ENCODE data around the gene SDR42E1. TPM values are rescaled to one million over a fixed set of nuclear protein-coding genes. Genes with fewer than 3 reads are reported as not detected.

Gene SDR42E1
- total and polyA plus RNA-seq, 2 of the 4 experiments (the other 2 are of a cell fraction): 0.44 to 0.72 TPM

DNA sequence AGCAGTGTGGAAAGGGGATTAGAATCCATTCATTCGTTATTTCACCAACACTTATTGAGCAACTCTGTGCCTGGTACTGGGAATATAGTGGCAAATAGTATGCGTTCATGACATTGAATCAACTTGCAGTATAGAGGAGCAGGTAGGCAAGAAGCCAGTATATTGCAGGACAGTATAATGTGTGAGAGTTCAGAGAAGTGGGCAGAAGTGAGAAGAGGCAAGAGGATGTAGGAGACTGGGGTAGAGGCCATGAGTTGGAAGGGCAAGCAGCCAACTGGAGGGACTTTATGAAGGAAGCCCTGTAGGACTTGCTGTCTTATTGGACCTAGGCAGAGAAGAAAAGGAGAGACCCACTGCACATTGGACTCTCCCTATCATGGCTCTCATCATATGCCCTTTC is 36.1 kb upstream of the SDR42E1 start:
- H3K36me3 ChIP-seq (ENCODE audit: control insufficient read depth, insufficient read depth, low read length): no peaks in the 10 kb centered on the region
- no peak overlapping the region for H3K4ac ChIP-seq (ENCODE audit: low read depth, low read length)
- no peak overlapping the region for H4K8ac ChIP-seq (ENCODE audit: low read depth in 2 of 2, low read length in 2 of 2)
- H2BK120ac ChIP-seq (ENCODE audit: low read depth, low read length): no peak overlapping the region
- H3K56ac ChIP-seq (ENCODE audit: extremely low read depth, insufficient read depth, low read length): no peak overlapping the region
- no peak overlapping the region for H4K5ac ChIP-seq (ENCODE audit: low read depth, low read length)
- in situ Hi-C loops (cut with MboI; ENCODE audit: low sequenced_read_pairs) (no loop called here), intact Hi-C loops (cut with micrococcal nuclease) (no loop called here), dilution Hi-C loops (cut with HindIII; ENCODE audit: low sequenced_read_pairs, unreplicated experiment) (no loop called here)
- no peaks in the 10 kb centered on the region for H3K9me1 ChIP-seq (ENCODE audit: insufficient read depth, low read length)
- H2AK9ac ChIP-seq (replicated peaks; ENCODE audit: low read depth, low read length, poor library complexity): no peak overlapping the region
- H3K79me1 ChIP-seq (ENCODE audit: low read depth in 1 of 2, low read length in 2 of 2): no peaks in the 10 kb centered on the region
- POLR2A ChIA-PET (ENCODE audit: unreplicated experiment): no interaction called here
- peak overlapping the region; percentile 1; the same call in 1 of the 2 replicates for H3K18ac ChIP-seq (ENCODE audit: low read depth, low read length)
- no peak overlapping the region for H2AK5ac ChIP-seq (ENCODE audit: low read depth, low read length)
- CTCF ChIA-PET: no interaction called here
- no peak overlapping the region for H4K91ac ChIP-seq (ENCODE audit: insufficient read depth, low read depth, low read length)
- BruUV-seq (replicated peaks): no TSS peak
- no peaks in the 10 kb centered on the region for H3K9me3 ChIP-seq (ENCODE audit: control insufficient read depth, insufficient read depth, low read length)
- DNase-seq (no peak), ATAC-seq (ENCODE audit: low read depth) (no peak)
- no peak overlapping the region for H2BK5ac ChIP-seq (ENCODE audit: low read depth, low read length, poor library complexity, severe bottlenecking)
- 71% methylated on average over 1 of the region's 2 CpGs; no CpG with 5 or more reads in 1 of the 2 experiments for WGBS, 2 experiments (ENCODE audit: extremely low coverage in 2 of 2, insufficient read length in 1 of 2)
- H3K14ac ChIP-seq (replicated peaks; ENCODE audit: low read depth, low read length): no peak overlapping the region
- H4K20me1 ChIP-seq (ENCODE audit: insufficient read depth, low read length): no peaks in the 10 kb centered on the region
- H3K23ac ChIP-seq (ENCODE audit: low read depth, low read length): no peak overlapping the region
- peaks cover 3% of the 10 kb centered on the region; the same call in 1 of the 2 replicates for H3K27me3 ChIP-seq (ENCODE audit: control insufficient read depth, insufficient read depth, low read length)
- peaks cover 13% of the 10 kb centered on the region for H3K4me1 ChIP-seq (ENCODE audit: control insufficient read depth, insufficient read depth, low read length)
- H3K4me3 ChIP-seq (ENCODE audit: insufficient read depth, low read depth, low read length): no peak overlapping the region
- no peak overlapping the region for H2AFZ ChIP-seq (replicated peaks; ENCODE audit: low read length, poor library complexity)
- H2BK15ac ChIP-seq (ENCODE audit: low read depth, low read length): no peak overlapping the region
- no peak overlapping the region for H3K4me2 ChIP-seq (ENCODE audit: low read depth, low read length)
- TF ChIP-seq CEBPB (IDR thresholded peaks at IDR 0.05; ENCODE audit: low read depth, low read length) (no peak), POLR2A (IDR thresholded peaks at IDR 0.05; ENCODE audit: low read depth, low read length) (no peak)
- H3K9ac ChIP-seq (ENCODE audit: low read depth, low read length): no peak overlapping the region
- no peak overlapping the region for H2BK20ac ChIP-seq (ENCODE audit: low read depth, low read length)
- no peak overlapping the region for H3K27ac ChIP-seq (ENCODE audit: insufficient read depth, low read length)
